ENCODE measurements around the gene NCKAP5. TPM values are rescaled to one million over a fixed set of nuclear protein-coding genes. Genes with fewer than 3 reads are reported as not detected.

NCKAP5 gene
- polyA plus RNA-seq, 3 donors, result not detected

- intact Hi-C loops (cut with micrococcal nuclease), result no loop called here
- Mint-ChIP-seq H3K9me3 (peaks cover 0 to 13% (median 3%) of the 10 kb centered on the region in 7 donors), H3K36me3 (no peaks in the 10 kb centered on the region), H3K4me3 (no peak overlapping the region), H3K27me3 (ENCODE audit: low read depth in 3 of 3) (peaks cover 0 to 3% (median 3%) of the 10 kb centered on the region in 3 donors), H3K4me1 (no peaks in the 10 kb centered on the region), H3K27ac (no peak overlapping the region)
- no peak overlapping the region for H3K4me2 ChIP-seq (replicated peaks; ENCODE audit: extremely low read depth, low read length, poor library complexity, severe bottlenecking)
- H3K79me2 ChIP-seq (ENCODE audit: insufficient read depth, low read length), result no peaks in the 10 kb centered on the region
- no peak overlapping the region for H3K27ac ChIP-seq (ENCODE audit: low read depth in 1 of 2, low read length in 2 of 2)
- no peaks in the 10 kb centered on the region for H3K27me3 ChIP-seq (ENCODE audit: control insufficient read depth in 2 of 2, insufficient read depth in 2 of 2, low read length in 2 of 2)
- H3K36me3 ChIP-seq (replicated peaks in 1 of 2; ENCODE audit: control insufficient read depth in 1 of 2, insufficient read depth in 2 of 2, low read length in 2 of 2), result no peaks in the 10 kb centered on the region
- TF ChIP-seq, protein P1, sequence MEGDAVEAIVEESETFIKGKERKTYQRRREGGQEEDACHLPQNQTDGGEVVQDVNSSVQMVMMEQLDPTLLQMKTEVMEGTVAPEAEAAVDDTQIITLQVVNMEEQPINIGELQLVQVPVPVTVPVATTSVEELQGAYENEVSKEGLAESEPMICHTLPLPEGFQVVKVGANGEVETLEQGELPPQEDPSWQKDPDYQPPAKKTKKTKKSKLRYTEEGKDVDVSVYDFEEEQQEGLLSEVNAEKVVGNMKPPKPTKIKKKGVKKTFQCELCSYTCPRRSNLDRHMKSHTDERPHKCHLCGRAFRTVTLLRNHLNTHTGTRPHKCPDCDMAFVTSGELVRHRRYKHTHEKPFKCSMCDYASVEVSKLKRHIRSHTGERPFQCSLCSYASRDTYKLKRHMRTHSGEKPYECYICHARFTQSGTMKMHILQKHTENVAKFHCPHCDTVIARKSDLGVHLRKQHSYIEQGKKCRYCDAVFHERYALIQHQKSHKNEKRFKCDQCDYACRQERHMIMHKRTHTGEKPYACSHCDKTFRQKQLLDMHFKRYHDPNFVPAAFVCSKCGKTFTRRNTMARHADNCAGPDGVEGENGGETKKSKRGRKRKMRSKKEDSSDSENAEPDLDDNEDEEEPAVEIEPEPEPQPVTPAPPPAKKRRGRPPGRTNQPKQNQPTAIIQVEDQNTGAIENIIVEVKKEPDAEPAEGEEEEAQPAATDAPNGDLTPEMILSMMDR (IDR thresholded peaks at IDR 0.05), result no peak
- H3K4me1 ChIP-seq (ENCODE audit: control insufficient read depth in 1 of 2, insufficient read depth in 2 of 2, low read length in 2 of 2), result no peaks in the 10 kb centered on the region
- 87% methylated on average over 10 of the region's 10 CpGs for WGBS (ENCODE audit: insufficient coverage)
- no peaks in the 10 kb centered on the region for H4K20me1 ChIP-seq (ENCODE audit: insufficient read depth, low read length)
- H3K4me3 ChIP-seq (replicated peaks in 1 of 3; ENCODE audit: low read depth in 2 of 3, low read length in 3 of 3), result no peak overlapping the region
- no peak for DNase-seq
- H3K9ac ChIP-seq (ENCODE audit: insufficient read depth, low read length, poor library complexity, severe bottlenecking), result no peak overlapping the region
- no peaks in the 10 kb centered on the region for H3K9me3 ChIP-seq (replicated peaks in 1 of 2; ENCODE audit: control insufficient read depth in 1 of 2, insufficient read depth in 1 of 2, low read length in 2 of 2)
- no peak overlapping the region for H2AFZ ChIP-seq (ENCODE audit: insufficient read depth, low read depth, low read length, poor library complexity, severe bottlenecking)
These were observed 31.5 kb upstream of the NCKAP5 start for GRCh38 chr2:133599811-133600210.

GRCh38 chr2:133599211-133599803 is 31.0 kb upstream of the NCKAP5 start:
- peaks cover 0 to 3% (median 3%) of the 10 kb centered on the region in 3 donors for H3K27me3 Mint-ChIP-seq (ENCODE audit: low read depth in 3 of 3)
- no peak for DNase-seq
- H3K4me1 Mint-ChIP-seq, result no peaks in the 10 kb centered on the region
- intact Hi-C loops (cut with micrococcal nuclease), result no loop called here
- Histone ChIP-seq H3K9ac (ENCODE audit: insufficient read depth, low read length, poor library complexity, severe bottlenecking) (no peak overlapping the region), H3K36me3 (replicated peaks in 1 of 2; ENCODE audit: control insufficient read depth in 1 of 2, insufficient read depth in 2 of 2, low read length in 2 of 2) (no peaks in the 10 kb centered on the region), H3K27me3 (ENCODE audit: control insufficient read depth in 2 of 2, insufficient read depth in 2 of 2, low read length in 2 of 2) (no peaks in the 10 kb centered on the region), H3K79me2 (ENCODE audit: insufficient read depth, low read length) (no peaks in the 10 kb centered on the region), H3K4me3 (replicated peaks in 1 of 3; ENCODE audit: low read depth in 2 of 3, low read length in 3 of 3) (no peak overlapping the region), H4K20me1 (ENCODE audit: insufficient read depth, low read length) (no peaks in the 10 kb centered on the region), H2AFZ (ENCODE audit: insufficient read depth, low read depth, low read length, poor library complexity, severe bottlenecking) (no peak overlapping the region), H3K4me2 (replicated peaks; ENCODE audit: extremely low read depth, low read length, poor library complexity, severe bottlenecking) (no peak overlapping the region), H3K4me1 (ENCODE audit: control insufficient read depth in 1 of 2, insufficient read depth in 2 of 2, low read length in 2 of 2) (no peaks in the 10 kb centered on the region), H3K9me3 (replicated peaks in 1 of 2; ENCODE audit: control insufficient read depth in 1 of 2, insufficient read depth in 1 of 2, low read length in 2 of 2) (no peaks in the 10 kb centered on the region), H3K27ac (ENCODE audit: low read depth in 1 of 2, low read length in 2 of 2) (no peak overlapping the region)
- TF ChIP-seq, protein P1 (IDR thresholded peaks at IDR 0.05), result no peak
- no peaks in the 10 kb centered on the region for H3K36me3 Mint-ChIP-seq
- peaks cover 0 to 15% (median 3%) of the 10 kb centered on the region in 7 donors for H3K9me3 Mint-ChIP-seq
- 88% methylated on average over 5 of the region's 5 CpGs for WGBS (ENCODE audit: insufficient coverage)
- no peak overlapping the region for H3K4me3 Mint-ChIP-seq
- no peak overlapping the region for H3K27ac Mint-ChIP-seq
